KMS-11 (cell line): ENCODE data around the gene KDM5A.
"Not testable (repeated sequence)": the region's sequence is repeated elsewhere in the genome, so short reads cannot be mapped to it uniquely, and the experiment has no call there.

Experiments used
- H2AFZ ChIP-seq: fragments of 200-600 bp; sonication (generic); 2 replicates; pipeline ENCODE4 v1.6.1; 2016; ENCODE audit warnings: antibody characterized with exemption, mixed run types, low read depth
- H3K27ac ChIP-seq: fragments of 200-600 bp; sonication (generic); 2 replicates; pipeline ENCODE4 v1.6.1; 2016; ENCODE audit warnings: mild to moderate bottlenecking, mixed run types
- H3K27me3 ChIP-seq: fragments of 200-600 bp; sonication (generic); 2 replicates; pipeline ENCODE4 v1.6.1; 2017; ENCODE audit warnings: mild to moderate bottlenecking, low read depth, mixed run types, moderate library complexity; ENCODE audit not compliant: insufficient read depth
- H3K36me3 ChIP-seq: fragments of 200-600 bp; sonication (generic); 2 replicates; pipeline ENCODE4 v1.6.1; 2017; ENCODE audit warnings: mild to moderate bottlenecking, mixed run types; ENCODE audit not compliant: insufficient read depth
- H3K4me1 ChIP-seq: fragments of 200-600 bp; sonication (generic); 2 replicates; pipeline ENCODE4 v1.6.1; 2016; ENCODE audit warnings: mild to moderate bottlenecking, low read depth, mixed run types; ENCODE audit not compliant: poor library complexity, severe bottlenecking
- H3K4me2 ChIP-seq: fragments of 200-600 bp; sonication (generic); 2 replicates; pipeline ENCODE4 v1.7.0; 2016; ENCODE audit warnings: mild to moderate bottlenecking, mixed run types
- H3K4me3 ChIP-seq: fragments of 200-600 bp; sonication (generic); IDR thresholded peaks from 2 replicates; pipeline ENCODE4 v1.6.1; 2017; ENCODE audit warnings: low read depth, low read length, mixed read lengths; ENCODE audit not compliant: insufficient read depth
- H3K79me2 ChIP-seq: fragments of 200-600 bp; sonication (generic); 2 replicates; pipeline ENCODE4 v1.6.1; 2016; ENCODE audit warnings: low read depth, mixed run types; ENCODE audit not compliant: insufficient read depth
- H3K9ac ChIP-seq: fragments of 200-600 bp; sonication (generic); 2 replicates; pipeline ENCODE4 v1.6.1; 2016; ENCODE audit warnings: mild to moderate bottlenecking, mixed run types
- H4K20me1 ChIP-seq: fragments of 200-600 bp; sonication (generic); 2 replicates; pipeline ENCODE4 v1.6.1; 2016; ENCODE audit warnings: mild to moderate bottlenecking, mixed run types; ENCODE audit not compliant: insufficient read depth
- CTCF ChIP-seq: fragments of 200-600 bp; sonication (generic); conservative IDR thresholded peaks from 2 replicates; pipeline ENCODE4 v1.6.1; 2017; ENCODE audit warnings: low read depth, mild to moderate bottlenecking, antibody characterized with exemption, low read length, moderate library complexity, mixed read lengths

Gene KDM5A

GRCh38 chr12:236445-236844 is 152.7 kb downstream of the KDM5A start:
- Histone ChIP-seq H3K4me3 (no peak overlapping the region), H3K27ac (no peak overlapping the region), H3K27me3 (no peaks in the 10 kb centered on the region), H3K4me1 (no peaks in the 10 kb centered on the region), H3K4me2 (no peak overlapping the region), H3K36me3 (no peaks in the 10 kb centered on the region), H2AFZ (no peak overlapping the region), H3K79me2 (no peaks in the 10 kb centered on the region), H4K20me1 (no peaks in the 10 kb centered on the region), H3K9ac (no peak overlapping the region)
- TF ChIP-seq CTCF = no peak

- not testable (repeated sequence) for H3K79me2 ChIP-seq
These were observed 153.2 kb downstream of the KDM5A start for GRCh38 chr12:235967-236366.

GRCh38 chr12:234891-235415 is 154.2 kb downstream of the KDM5A start:
- TF ChIP-seq CTCF = no peak
- H3K9ac ChIP-seq = no peak overlapping the region
- no peak overlapping the region for H2AFZ ChIP-seq
- H3K79me2 ChIP-seq = no peaks in the 10 kb centered on the region
- no peaks in the 10 kb centered on the region for H4K20me1 ChIP-seq
- H3K27me3 ChIP-seq = peaks cover 4% of the 10 kb centered on the region; the same call in 1 of the 2 replicates
- no peaks in the 10 kb centered on the region for H3K4me1 ChIP-seq
- no peak overlapping the region for H3K4me2 ChIP-seq
- no peak overlapping the region for H3K4me3 ChIP-seq
- no peak overlapping the region for H3K27ac ChIP-seq
- H3K36me3 ChIP-seq = no peaks in the 10 kb centered on the region

More at GRCh38 chr12:235967-236366, 153.2 kb downstream of the KDM5A start:
- not testable (repeated sequence) for H3K27ac ChIP-seq, H3K27me3 ChIP-seq, H4K20me1 ChIP-seq, H2AFZ ChIP-seq, H3K4me3 ChIP-seq, H3K36me3 ChIP-seq, H3K9ac ChIP-seq, H3K4me1 ChIP-seq, H3K4me2 ChIP-seq

GRCh38 chr12:234019-234418 is 155.1 kb downstream of the KDM5A start:
- Histone ChIP-seq H2AFZ (no peak overlapping the region), H3K27ac (no peak overlapping the region), H3K4me2 (no peak overlapping the region), H3K27me3 (peaks cover 4% of the 10 kb centered on the region; the same call in 1 of the 2 replicates), H3K9ac (no peak overlapping the region), H3K36me3 (no peaks in the 10 kb centered on the region), H3K79me2 (no peaks in the 10 kb centered on the region), H3K4me3 (no peak overlapping the region), H4K20me1 (no peaks in the 10 kb centered on the region), H3K4me1 (no peaks in the 10 kb centered on the region)
- TF ChIP-seq CTCF = no peak

GRCh38 chr12:233615-233968 is 155.5 kb downstream of the KDM5A start:
- Histone ChIP-seq H3K9ac (no peak overlapping the region), H3K27me3 (peaks cover 4% of the 10 kb centered on the region; the same call in 1 of the 2 replicates), H3K27ac (no peak overlapping the region), H2AFZ (no peak overlapping the region), H4K20me1 (no peaks in the 10 kb centered on the region), H3K4me1 (no peaks in the 10 kb centered on the region), H3K4me3 (no peak overlapping the region), H3K36me3 (no peaks in the 10 kb centered on the region), H3K79me2 (no peaks in the 10 kb centered on the region), H3K4me2 (no peak overlapping the region)
- no peak for TF ChIP-seq CTCF
